ENCODE measurements around the gene ZNF592.

Gene ZNF592

GRCh38 chr15:84805221-84805620, 56.8 kb downstream of the ZNF592 start:
- DNase-seq (ENCODE audit: low read depth) = no peak

GRCh38 chr15:84807228-84807627, 58.8 kb downstream of the ZNF592 start:
- no peak for DNase-seq (ENCODE audit: low read depth)

DNA sequence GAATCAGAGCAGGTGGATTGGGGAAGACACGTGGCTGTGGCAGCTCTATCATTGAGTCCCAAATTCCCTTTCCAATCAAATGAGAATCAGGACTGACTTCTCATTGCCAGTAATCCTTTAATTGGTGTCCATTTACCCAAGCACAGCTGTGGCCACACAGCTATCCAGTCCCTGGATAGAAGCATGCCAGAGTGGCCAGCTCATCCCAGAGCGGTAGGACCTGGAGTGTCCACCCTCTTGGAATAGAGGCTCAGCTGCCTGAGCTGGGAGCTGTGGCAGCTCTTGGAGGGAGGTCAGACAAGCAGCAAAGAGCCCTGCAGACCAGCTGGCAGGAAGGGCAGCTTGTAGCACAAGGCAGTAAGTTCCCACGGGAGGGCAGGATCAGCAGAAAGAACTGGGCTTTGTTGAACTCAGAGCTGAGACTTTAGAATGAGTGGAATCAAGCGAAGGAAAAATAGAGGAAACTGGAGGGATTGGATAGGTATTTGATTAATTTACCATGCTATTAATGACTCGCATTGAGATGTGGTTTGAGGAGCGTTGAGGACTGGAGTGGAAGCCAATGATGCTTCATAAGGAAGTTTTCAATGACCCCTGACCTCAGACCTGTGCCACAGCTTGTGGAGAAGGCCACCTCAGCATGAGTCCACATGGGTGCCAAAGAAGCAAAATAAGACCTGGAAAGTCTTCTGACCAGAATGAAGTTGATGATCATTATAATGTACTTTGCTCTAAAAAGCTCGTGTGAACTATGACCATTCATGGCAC, 61.9 kb downstream of the ZNF592 start:
- no peak for DNase-seq (ENCODE audit: low read depth)

DNA sequence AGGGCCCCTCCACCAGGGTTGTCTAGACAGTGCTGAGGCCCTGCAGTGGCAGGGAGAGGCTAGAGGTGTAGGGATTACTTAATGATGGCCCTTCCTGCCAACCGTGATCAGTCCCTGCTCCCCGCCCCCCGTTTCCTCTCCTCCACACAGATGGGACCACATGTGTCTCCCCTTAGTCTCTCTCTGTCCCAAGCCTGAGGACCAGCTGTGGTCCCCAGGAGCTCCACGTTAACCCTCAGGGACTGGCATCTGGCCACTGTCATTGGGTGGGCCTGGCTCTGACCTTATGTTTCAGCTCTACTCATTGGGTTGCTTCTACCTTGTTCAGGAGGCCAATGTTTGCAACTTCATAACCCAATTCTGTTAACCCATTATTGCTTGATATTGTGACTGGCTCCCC, 62.8 kb downstream of the ZNF592 start:
- no peak for DNase-seq (ENCODE audit: low read depth)

- DNase-seq (ENCODE audit: low read depth) = no peak
Observed at GRCh38 chr15:84811828-84812227, 63.4 kb downstream of the ZNF592 start.

DNA sequence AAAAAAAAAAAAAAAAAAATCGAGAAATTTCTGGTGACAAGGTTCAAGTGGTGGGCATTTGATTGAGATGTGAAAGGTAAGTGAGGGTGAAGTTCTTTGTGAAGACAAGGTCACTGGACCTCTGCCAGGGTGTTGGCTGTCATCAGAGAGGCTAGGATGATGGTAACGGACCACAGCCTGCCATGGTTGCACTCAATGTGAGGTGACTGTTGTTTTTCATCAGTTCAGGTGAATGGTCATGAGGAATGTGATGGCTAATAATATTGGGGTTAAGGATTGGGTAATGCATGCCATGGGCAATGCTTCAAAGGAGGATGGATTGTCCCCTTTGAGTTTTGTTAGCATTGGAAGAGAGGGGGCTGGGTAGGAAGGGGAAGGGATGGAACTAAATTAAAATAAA, 64.5 kb downstream of the ZNF592 start:
- DNase-seq (ENCODE audit: low read depth) = no peak

- no peak for DNase-seq (ENCODE audit: low read depth)
Observed at GRCh38 chr15:84813435-84813834, 65.0 kb downstream of the ZNF592 start.

DNA sequence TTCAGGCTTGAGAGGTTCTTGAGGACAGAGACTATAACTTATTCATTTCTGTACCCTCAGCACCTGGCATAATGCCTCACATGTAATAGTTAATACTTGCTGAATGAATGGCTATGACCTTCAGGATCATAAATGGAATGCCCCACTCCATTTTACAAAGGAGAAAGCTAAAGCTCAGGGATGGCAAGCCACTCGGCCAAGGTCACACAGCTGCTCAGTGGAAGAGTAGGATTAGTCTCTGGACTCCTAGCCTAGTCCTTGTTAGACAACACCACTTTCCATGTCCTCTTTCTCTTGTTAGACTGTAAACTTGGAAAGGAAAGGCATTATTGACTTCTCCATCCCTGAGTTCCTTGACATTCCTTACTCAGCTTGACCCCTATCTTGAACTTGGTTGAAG, 65.5 kb downstream of the ZNF592 start:
- no peak for DNase-seq (ENCODE audit: low read depth)

DNA sequence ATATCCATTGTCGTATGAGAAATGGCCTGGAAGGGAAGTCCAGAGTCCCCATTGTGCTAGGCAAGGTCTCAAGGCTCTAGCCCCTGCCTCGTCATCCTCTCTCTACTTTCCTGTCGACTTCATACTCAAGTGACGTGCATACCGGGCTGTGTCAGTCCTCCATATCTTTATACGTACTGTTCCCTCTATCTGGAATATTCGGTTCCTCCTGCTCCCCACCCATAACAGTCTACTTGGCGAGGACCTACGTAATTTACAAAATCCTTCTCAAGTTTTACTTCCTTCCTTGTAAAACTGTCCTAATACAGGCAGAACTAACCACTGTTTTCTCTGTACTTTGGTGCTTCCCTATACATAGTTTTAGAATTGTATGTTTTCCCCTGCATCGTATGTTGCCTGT, 66.5 kb downstream of the ZNF592 start:
- DNase-seq (ENCODE audit: low read depth) = no peak

DNA sequence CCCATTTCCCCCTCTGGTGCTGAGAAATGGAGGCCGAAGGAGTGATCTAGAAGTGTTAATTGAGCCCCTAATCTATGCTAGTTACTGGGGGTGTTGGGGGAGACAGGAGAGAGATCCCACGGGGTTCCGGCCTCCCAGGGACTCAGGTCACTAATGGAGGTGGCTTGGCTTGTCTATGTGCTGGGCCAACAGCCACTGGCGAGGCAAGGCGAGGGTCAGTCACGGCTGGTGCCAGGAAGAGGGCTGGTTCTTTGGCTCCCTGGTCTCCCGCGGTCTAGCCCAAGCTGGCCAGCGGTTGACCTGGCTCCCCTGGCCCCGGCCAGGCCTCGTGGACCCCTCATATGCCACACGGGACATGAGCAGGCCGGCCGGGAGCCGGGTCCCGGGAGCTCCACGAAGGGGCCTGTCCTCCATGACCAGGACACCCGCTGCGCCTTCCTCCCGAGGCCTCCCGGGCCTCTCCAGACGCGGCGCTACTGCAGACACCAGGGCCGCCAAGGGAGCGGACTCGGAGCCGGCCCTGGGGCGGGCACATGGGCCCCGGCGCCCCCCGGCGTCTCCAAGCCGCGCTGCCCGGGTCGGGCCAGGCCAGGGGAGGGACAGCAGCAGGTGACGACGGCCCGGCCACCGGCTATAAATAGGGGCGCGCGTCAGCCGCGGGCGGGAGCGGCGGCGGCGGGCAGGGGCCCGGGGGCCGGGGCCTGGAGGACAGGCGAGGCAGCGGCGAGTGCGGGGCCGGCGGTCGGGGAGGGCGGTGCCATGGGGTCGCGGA, 68.5 kb downstream of the ZNF592 start, which contains the start of gene ALPK3:
Gene ALPK3 (plus strand): TSS at position 663 of the 772 bp plus-strand sequence. CDS start 97 bp downstream, at position 760.
- DNase-seq (ENCODE audit: low read depth) = no peak

DNA sequence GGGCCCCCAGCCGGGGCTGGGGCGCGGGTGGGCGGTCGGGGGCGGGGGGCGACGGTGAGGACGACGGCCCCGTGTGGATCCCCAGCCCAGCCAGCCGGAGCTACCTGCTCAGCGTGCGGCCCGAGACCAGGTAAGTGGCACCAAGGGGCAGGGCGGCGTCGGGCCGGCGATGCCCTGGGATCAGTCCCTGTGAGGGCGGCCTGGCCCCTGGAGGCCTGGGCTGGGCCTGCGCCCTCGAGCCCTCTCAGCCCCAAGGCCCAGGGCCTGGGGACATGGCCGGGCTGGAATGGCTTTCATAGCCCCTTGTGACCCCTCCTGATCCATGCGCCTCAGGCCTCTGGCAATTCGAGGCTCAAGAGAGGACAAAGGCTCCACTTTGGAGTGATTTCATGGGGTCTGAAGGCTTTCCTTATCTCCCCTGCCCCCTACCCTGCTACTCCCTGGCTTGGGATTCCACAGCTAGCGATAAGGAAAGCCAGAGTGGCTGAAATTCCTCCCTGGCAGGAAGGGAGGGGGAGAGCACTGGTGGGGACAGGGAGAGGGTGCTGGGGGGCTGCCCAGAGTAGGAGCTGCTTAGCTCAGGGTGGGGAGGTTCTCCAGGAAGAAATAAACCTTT, 69.2 kb downstream of the ZNF592 start:
- DNase-seq (ENCODE audit: low read depth) = no peak

- no peak for DNase-seq (ENCODE audit: low read depth)
Observed at GRCh38 chr15:84818261-84819131, 70.1 kb downstream of the ZNF592 start.

DNA sequence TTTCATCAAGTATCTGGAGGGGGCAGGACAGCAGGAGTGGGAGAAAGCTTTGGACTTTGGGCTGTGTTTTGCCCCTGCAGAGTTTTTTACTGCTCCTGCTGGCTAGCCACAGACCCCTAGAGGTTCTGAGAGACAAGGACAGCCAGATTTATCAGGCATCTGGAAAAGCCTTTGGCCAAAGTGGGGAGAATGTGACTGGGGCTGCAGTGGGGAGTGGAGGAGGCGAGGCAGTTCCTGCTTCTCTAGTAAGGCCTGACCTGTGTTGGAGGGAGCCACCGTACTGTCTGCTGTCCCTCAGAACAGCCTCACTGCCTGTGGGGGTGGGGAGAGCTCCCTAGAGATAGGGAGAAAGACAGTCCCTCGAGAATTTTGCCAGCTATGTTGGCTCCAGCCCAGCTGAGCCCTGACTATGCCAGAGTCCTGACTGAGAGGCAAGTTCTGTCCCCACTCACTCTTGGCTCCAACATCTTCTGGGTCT, 70.9 kb downstream of the ZNF592 start:
- DNase-seq (ENCODE audit: low read depth) = no peak

- no peak for DNase-seq (ENCODE audit: low read depth)
Observed at GRCh38 chr15:84819791-84820190, 71.4 kb downstream of the ZNF592 start.

DNA sequence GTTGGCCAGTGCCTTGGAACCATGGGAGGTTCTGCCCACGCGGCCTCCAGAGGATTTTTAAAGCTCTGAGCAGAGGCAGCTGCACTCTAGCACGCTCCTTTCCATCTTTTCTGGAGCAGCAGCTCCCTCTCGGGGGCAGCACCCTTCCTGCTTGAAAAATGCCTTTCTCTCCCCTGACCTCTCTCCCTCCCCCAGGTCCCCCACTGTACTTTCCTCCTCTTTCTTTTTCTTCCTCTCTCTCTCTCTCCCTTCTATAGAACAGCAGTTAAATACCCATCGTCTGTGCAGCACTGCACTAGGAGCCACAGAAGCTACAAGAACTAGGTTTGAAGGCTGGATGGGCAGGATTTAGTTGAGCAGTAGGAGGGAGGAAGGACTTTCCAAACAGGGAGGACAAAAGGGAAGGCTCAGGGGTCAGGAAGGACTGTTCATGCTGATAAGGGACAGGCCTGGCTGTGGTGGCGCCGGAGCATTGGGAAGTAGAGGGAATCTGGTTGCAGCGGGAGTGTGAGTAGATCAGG, 73.2 kb downstream of the ZNF592 start:
- DNase-seq (ENCODE audit: low read depth) = no peak

DNA sequence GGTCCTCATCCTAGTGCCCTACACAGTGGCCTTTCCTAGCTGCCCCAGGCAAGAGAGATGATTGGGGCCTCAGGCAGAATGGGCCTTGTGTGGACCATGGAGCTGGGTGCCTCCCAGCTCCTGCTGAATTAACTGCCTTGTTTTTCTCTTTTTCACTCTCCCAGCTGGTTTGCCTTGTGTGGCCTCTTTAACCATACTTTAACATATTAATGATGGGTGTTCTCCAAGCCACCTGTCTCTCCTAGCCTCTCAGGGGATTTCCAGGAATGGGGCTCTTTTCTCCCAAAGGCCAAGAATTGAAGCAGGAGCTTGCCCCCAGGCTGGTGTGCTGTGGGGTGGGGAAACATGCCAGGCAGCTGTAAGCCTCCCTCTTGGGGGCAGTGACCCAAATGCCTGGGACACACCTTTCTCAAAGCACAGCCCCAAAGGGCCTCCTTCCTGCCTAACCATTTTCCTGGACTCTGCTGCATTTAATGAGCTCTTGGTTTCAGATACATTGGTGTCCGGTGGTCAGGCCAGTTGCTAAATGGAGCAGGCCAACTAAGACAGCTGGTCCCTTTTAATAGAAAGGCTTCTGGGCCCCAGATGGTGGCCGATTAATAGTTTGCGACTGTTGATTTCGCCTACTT, 74.4 kb downstream of the ZNF592 start:
- no peak for DNase-seq (ENCODE audit: low read depth)

GRCh38 chr15:84823282-84823878, 75.0 kb downstream of the ZNF592 start:
- no peak for DNase-seq (ENCODE audit: low read depth)

DNA sequence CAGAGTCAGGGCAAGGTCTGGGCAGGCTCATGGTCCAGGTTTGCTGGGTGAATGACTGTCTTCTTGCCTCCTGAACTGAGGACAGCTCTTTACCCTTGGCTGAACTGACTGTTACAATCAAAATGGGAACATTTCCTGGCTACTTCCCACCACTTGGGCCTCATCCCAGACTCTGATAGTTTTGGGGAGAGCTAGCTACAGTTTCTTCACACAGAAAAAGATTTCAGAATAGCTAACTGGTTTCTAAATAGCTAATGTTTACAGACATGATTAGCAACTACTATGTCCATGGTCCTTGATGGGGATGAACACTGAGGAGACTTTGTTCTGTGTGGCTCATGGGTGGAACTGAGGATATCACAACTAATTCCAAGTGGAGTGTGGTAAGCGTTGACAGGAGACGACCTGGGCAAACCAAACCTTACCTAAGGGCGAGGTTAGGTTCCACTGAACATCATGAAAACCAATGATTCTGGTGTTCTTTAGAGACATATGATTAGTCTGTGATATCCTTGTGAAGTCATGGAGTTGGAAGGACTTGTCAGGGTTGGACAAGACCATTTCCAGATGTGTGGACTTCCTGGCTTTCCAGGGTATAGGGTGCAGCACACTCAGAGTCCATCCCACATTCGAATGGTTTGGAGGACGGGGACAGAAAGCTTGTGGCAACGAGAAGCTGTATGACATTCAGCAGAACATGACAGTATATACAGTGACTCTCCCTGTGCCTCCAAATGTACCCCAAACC, 76.0 kb downstream of the ZNF592 start:
- DNase-seq (ENCODE audit: low read depth) = no peak

GRCh38 chr15:84826369-84826823, 78.0 kb downstream of the ZNF592 start:
- no peak for DNase-seq (ENCODE audit: low read depth)

DNA sequence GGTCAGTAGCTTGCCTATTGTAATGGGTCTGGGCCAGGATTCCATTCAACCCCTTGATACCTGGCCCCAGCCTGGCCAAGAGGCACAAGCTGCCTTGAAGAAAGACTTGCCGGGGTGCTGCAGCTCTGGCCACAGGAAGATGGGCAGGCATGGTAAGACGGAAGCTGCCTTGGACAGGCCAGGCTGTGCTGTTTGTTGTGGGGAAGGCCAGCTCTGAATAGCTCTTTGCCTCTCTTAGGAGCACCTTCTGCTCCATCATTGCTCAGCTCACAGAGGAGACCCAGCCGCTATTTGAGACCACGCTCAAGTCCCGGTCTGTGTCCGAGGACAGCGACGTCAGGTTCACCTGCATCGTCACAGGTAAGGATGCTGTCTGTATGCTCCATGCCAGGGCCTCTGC, 78.9 kb downstream of the ZNF592 start:
- no peak for DNase-seq (ENCODE audit: low read depth)
